ENCODE results near the gene MAP4K2.

DNA sequence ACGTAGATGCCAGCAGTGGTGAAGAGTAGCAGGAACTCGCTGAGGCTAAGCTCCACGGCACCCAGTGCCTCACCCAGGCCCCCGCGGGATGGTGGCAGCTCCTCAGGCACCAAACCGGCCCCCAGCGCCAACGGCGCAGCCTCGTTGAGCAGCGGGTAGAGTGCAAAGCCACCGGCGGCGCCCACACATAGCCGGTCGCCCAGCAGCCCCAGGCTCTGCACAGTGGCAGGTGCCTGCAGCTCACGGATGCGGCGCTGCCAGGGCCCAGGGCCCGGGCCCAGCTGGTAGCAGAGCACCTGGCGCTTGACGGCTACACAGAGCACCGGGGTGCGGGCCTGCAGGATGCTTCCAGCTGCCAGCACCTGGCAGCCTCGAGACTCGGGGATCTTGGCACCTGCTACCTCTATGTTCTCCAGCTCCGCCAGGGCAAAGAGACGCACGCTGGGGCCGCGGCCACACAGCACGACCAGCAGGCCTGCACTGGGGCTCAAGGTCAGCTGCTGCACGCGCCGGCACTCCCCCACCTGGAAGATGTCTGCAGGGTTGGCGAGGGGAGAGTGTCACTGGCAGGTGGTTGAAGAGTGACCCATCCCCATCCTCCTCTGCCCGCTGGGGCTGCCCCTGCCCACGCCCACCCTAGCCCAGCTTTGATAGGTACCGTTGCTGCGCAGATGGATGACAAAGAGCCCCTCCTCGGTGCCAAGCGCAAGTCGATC is 26.7 kb upstream of the MAP4K2 start:
- TF ChIP-seq, protein P1, sequence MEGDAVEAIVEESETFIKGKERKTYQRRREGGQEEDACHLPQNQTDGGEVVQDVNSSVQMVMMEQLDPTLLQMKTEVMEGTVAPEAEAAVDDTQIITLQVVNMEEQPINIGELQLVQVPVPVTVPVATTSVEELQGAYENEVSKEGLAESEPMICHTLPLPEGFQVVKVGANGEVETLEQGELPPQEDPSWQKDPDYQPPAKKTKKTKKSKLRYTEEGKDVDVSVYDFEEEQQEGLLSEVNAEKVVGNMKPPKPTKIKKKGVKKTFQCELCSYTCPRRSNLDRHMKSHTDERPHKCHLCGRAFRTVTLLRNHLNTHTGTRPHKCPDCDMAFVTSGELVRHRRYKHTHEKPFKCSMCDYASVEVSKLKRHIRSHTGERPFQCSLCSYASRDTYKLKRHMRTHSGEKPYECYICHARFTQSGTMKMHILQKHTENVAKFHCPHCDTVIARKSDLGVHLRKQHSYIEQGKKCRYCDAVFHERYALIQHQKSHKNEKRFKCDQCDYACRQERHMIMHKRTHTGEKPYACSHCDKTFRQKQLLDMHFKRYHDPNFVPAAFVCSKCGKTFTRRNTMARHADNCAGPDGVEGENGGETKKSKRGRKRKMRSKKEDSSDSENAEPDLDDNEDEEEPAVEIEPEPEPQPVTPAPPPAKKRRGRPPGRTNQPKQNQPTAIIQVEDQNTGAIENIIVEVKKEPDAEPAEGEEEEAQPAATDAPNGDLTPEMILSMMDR (IDR thresholded peaks at IDR 0.05): no peak
- no peak for TF ChIP-seq POLR2A (IDR thresholded peaks at IDR 0.05)

Measured in stomach (tissue), 4 donors.